ENCODE results near the gene HDAC5. TPM values are rescaled to one million over a fixed set of nuclear protein-coding genes. Genes with fewer than 3 reads are reported as not detected.
A peak's percentile ranks its signal among the peaks of the same experiment; 100 is the strongest.
"Not testable (repeated sequence)": the region's sequence is repeated elsewhere in the genome, so short reads cannot be mapped to it uniquely, and the experiment has no call there.

Gene HDAC5
- total RNA-seq, 1 donor from 2014 or later = 18.4 TPM

DNA sequence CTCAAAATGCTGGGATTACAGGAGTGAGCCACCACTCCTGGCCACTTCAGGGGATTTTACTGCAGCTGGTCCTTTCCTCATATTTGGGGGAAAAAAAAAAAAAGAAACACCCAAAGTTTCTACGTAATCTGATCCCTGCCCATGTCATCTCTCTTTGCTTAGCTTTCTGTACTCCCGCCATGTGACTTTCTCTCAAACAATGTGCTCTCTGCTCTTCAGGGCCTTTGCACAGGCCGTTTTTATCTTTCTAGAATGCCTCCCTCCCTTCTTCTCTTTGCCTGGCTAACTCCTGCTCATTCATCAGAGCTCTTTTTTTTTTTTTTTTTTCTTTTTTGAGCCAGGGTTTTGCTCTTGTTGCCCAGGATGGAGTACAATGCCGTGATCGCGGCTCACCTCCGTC, 4.9 kb upstream of the HDAC5 start:
- Histone ChIP-seq H3K36me3 (ENCODE audit: control insufficient read depth, insufficient read depth, low read length) (no peaks in the 10 kb centered on the region), H3K27me3 (ENCODE audit: control insufficient read depth, insufficient read depth, low read length) (no peaks in the 10 kb centered on the region), H3K4me3 (ENCODE audit: low read depth, low read length) (no peak overlapping the region)
- FAIRE-seq (no peak), DNase-seq (ENCODE audit: low read depth) (no peak)
- TF ChIP-seq CTCF (IDR thresholded peaks at IDR 0.05; ENCODE audit: insufficient read depth, low read length, severe bottlenecking) = no peak

- FAIRE-seq (no peak), DNase-seq (ENCODE audit: low read depth) (no peak)
These were observed 637 bp upstream of the HDAC5 start for GRCh38 chr17:44124118-44124438.

GRCh38 chr17:44122816-44123355, 555 bp downstream of the HDAC5 start:
- Histone ChIP-seq H3K36me3 (ENCODE audit: control insufficient read depth, insufficient read depth, low read length) (no peaks in the 10 kb centered on the region), H3K27me3 (ENCODE audit: control insufficient read depth, insufficient read depth, low read length) (peaks cover 3% of the 10 kb centered on the region), H3K4me3 (ENCODE audit: low read depth, low read length) (peak overlapping the region; percentile 73)
- no peak for FAIRE-seq
- no peak for DNase-seq (ENCODE audit: low read depth)
- no peak for TF ChIP-seq CTCF (IDR thresholded peaks at IDR 0.05; ENCODE audit: insufficient read depth, low read length, severe bottlenecking)

More at GRCh38 chr17:44124118-44124438, 637 bp upstream of the HDAC5 start:
- Histone ChIP-seq H3K27me3 (ENCODE audit: control insufficient read depth, insufficient read depth, low read length) (peaks cover 3% of the 10 kb centered on the region), H3K4me3 (ENCODE audit: low read depth, low read length) (peak overlapping the region; percentile 73), H3K36me3 (ENCODE audit: control insufficient read depth, insufficient read depth, low read length) (no peaks in the 10 kb centered on the region)
- TF ChIP-seq CTCF (IDR thresholded peaks at IDR 0.05; ENCODE audit: insufficient read depth, low read length, severe bottlenecking) = no peak

DNA sequence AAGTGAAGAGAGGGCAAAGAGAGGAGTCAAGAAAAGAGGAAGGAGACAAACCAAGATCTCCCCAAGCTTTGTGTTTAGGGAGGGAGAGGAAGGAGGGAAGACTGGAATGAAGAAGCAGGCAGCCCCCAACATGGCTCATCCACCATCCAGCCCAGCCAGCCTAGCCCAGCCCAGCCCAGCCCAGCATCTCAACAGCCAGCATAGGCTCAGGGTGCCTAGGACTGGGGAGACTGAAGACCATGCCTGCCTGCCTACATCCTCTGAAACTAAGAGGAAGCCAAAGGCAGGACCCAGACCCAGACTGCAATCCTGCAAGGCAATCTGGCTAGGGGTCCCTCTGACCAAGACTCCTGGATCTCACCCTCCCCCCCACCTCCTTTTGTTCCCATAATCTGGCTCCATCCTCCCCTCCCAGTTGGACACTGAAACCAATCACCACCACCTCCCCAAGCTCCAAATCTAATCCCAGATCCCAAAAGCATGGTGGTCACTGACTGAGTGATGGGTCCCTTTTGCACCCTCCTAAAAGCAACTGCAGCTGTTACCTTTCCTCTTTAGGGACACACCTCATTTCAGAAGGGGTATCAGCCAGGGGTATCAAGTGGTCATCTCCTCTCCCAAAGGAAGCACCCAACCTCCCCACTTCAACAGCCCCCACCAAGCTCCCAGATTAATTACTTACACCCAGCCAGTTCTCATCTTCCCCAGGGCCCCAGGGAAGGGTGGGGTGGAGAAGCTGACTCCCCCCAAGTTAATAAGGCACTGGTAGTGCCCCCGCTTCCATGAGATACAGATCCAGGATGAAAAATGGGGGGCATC, 1.2 kb downstream of the HDAC5 start:
- no peak for TF ChIP-seq CTCF (IDR thresholded peaks at IDR 0.05; ENCODE audit: insufficient read depth, low read length, severe bottlenecking)
- H3K4me3 ChIP-seq (ENCODE audit: low read depth, low read length) = peak overlapping the region; percentile 73
- peaks cover 3% of the 10 kb centered on the region for H3K27me3 ChIP-seq (ENCODE audit: control insufficient read depth, insufficient read depth, low read length)
- no peak for DNase-seq (ENCODE audit: low read depth)
- FAIRE-seq = no peak
- H3K36me3 ChIP-seq (ENCODE audit: control insufficient read depth, insufficient read depth, low read length) = no peaks in the 10 kb centered on the region

DNA sequence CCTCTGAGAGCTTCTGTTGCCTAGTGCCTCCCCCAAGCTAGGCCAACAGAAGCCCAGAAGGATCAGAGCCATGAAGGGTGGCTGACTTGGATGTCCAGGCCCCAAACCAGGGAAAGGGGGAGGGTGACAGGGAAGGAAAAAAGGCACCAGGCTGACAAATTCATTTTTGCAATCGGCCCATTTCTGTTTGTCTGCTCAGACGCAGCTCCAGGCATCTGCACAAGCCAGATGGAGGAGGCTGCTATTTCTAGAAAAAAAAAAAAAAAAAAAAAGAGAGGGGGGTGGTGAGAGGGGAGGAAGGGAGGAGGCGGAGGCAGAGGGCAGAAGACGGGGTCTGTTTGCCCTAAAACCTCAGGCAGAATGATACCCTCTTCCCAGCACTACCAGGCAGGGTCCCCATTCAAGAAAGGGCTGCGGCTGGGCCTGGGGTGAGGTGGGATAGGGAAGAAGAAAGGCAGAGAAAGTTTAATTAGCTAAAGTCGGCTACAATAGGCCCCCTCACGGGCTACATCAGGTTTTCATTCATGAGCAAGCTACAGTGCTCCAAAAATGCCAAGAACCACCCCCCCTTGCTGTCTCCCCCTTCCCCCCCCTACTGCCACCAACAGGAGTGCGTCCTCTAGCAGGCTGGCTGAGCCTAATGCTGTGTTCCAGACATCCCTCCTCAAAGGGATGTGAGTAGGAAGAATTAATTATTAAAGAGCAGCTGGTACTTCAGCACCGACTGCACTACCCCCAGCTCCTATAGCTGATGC, 2.4 kb downstream of the HDAC5 start:
- Histone ChIP-seq H3K4me3 (ENCODE audit: low read depth, low read length) (no peak overlapping the region), H3K36me3 (ENCODE audit: control insufficient read depth, insufficient read depth, low read length) (no peaks in the 10 kb centered on the region), H3K27me3 (ENCODE audit: control insufficient read depth, insufficient read depth, low read length) (peaks cover 3% of the 10 kb centered on the region)
- no peak for TF ChIP-seq CTCF (IDR thresholded peaks at IDR 0.05; ENCODE audit: insufficient read depth, low read length, severe bottlenecking)
- DNase-seq (ENCODE audit: low read depth) (no peak), FAIRE-seq (no peak)

- H3K4me3 ChIP-seq (ENCODE audit: low read depth, low read length); FAIRE-seq; H3K27me3 ChIP-seq (ENCODE audit: control insufficient read depth, insufficient read depth, low read length); DNase-seq (ENCODE audit: low read depth); H3K36me3 ChIP-seq (ENCODE audit: control insufficient read depth, insufficient read depth, low read length): not testable (repeated sequence)
These were observed 3.2 kb downstream of the HDAC5 start for GRCh38 chr17:44120281-44120680.
